Lower leg skin (tissue), 3 donors: ENCODE results near the gene STPG1.

Source experiments
- POLR2A ChIP-seq, 2 donors: fragments of 450-650 bp; IDR thresholded peaks; one replicate each; pipeline ENCODE4 v1.6.1; 2016 to 2017; ENCODE audit warnings: antibody characterized with exemption in 2 of 2, mild to moderate bottlenecking in 1 of 2, moderate library complexity in 1 of 2
- TF ChIP-seq, protein P1 (sequence below), 3 donors: fragments of 450-650 bp; IDR thresholded peaks; one replicate each; pipeline ENCODE4 v1.5.1; 2016; ENCODE audit warnings: antibody characterized with exemption in 3 of 3, mild to moderate bottlenecking in 3 of 3, moderate library complexity in 2 of 3

- TF ChIP-seq, protein P1, sequence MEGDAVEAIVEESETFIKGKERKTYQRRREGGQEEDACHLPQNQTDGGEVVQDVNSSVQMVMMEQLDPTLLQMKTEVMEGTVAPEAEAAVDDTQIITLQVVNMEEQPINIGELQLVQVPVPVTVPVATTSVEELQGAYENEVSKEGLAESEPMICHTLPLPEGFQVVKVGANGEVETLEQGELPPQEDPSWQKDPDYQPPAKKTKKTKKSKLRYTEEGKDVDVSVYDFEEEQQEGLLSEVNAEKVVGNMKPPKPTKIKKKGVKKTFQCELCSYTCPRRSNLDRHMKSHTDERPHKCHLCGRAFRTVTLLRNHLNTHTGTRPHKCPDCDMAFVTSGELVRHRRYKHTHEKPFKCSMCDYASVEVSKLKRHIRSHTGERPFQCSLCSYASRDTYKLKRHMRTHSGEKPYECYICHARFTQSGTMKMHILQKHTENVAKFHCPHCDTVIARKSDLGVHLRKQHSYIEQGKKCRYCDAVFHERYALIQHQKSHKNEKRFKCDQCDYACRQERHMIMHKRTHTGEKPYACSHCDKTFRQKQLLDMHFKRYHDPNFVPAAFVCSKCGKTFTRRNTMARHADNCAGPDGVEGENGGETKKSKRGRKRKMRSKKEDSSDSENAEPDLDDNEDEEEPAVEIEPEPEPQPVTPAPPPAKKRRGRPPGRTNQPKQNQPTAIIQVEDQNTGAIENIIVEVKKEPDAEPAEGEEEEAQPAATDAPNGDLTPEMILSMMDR (IDR thresholded peaks at IDR 0.05) = no peak
- no peak for TF ChIP-seq POLR2A (IDR thresholded peaks at IDR 0.05)
Observed at GRCh38 chr1:24385160-24385940, 28.2 kb downstream of the STPG1 start.
